ENCODE results near the gene TTN. TPM values are rescaled to one million over a fixed set of nuclear protein-coding genes. Genes with fewer than 3 reads are reported as not detected.

The TTN gene
- total and polyA plus RNA-seq, 10 of the 15 experiments (the other 5 are each of a cell fraction or from before 2014, with no cell fraction given) = 0.15 to 9.0 (median 1.8) TPM

GRCh38 chr2:178805457-178805856, 1.8 kb downstream of the TTN start:
- ChIA-PET SMC1A (ENCODE audit: uncharacterized antibody, unreplicated experiment) (no interaction called here), POLR2A (no interaction called here), CTCF (interaction anchor here (0.5 to 3.5 kb wide), 9 partner anchors 11 to 324 kb away, joined by 3 to 12 read pairs (median 4); no protein-coding TSS in a partner anchor), RAD21 (ENCODE audit: unreplicated experiment) (no interaction called here)
- TF ChIP-seq HDAC2 (IDR thresholded peaks at IDR 0.05) = no peak
- no peaks in the 10 kb centered on the region for H3K9me3 ChIP-seq (replicated peaks; ENCODE audit: control insufficient read depth, insufficient read depth, low read length)
- intact Hi-C loops (cut with micrococcal nuclease; ENCODE audit: unreplicated experiment) (no loop called here), in situ Hi-C loops (cut with MboI) (no loop called here)
- no peaks in the 10 kb centered on the region for H3K4me1 ChIP-seq (ENCODE audit: control insufficient read depth, insufficient read depth, low read length)
- H3K9ac ChIP-seq (ENCODE audit: control insufficient read depth, insufficient read depth, low read length) = no peak overlapping the region
- no peaks in the 10 kb centered on the region for H3K79me2 ChIP-seq (ENCODE audit: control insufficient read depth, insufficient read depth, low read length)
- H3K27ac ChIP-seq (ENCODE audit: control insufficient read depth, insufficient read depth) = no peak overlapping the region
- H3K36me3 ChIP-seq (ENCODE audit: control insufficient read depth in 2 of 2, insufficient read depth in 2 of 2, low read length in 1 of 2) = no peaks in the 10 kb centered on the region
- BruUV-seq (replicated peaks) = no TSS peak
- H2AFZ ChIP-seq (ENCODE audit: control insufficient read depth, low read depth, low read length) = no peak overlapping the region
- H3K4me3 ChIP-seq = no peak overlapping the region
- H4K20me1 ChIP-seq (ENCODE audit: control insufficient read depth, insufficient read depth) = no peaks in the 10 kb centered on the region
- no peak overlapping the region for H3K4me2 ChIP-seq (ENCODE audit: control insufficient read depth, insufficient read depth)
- FAIRE-seq (no peak), ATAC-seq (no peak), DNase-seq (ENCODE audit: low read depth, low spot score) (no peak)
- WGBS (ENCODE audit: insufficient coverage, insufficient replicate concordance, low lambda C conversion rate, missing lambda C conversion rate) = 90% methylated on average over 2 of the region's 2 CpGs
- no peaks in the 10 kb centered on the region for H3K27me3 ChIP-seq (replicated peaks in 1 of 2; ENCODE audit: control insufficient read depth in 2 of 2, insufficient read depth in 2 of 2, low read length in 1 of 2)

GRCh38 chr2:178804791-178805190, 2.4 kb downstream of the TTN start:
- TF ChIP-seq, protein P1, sequence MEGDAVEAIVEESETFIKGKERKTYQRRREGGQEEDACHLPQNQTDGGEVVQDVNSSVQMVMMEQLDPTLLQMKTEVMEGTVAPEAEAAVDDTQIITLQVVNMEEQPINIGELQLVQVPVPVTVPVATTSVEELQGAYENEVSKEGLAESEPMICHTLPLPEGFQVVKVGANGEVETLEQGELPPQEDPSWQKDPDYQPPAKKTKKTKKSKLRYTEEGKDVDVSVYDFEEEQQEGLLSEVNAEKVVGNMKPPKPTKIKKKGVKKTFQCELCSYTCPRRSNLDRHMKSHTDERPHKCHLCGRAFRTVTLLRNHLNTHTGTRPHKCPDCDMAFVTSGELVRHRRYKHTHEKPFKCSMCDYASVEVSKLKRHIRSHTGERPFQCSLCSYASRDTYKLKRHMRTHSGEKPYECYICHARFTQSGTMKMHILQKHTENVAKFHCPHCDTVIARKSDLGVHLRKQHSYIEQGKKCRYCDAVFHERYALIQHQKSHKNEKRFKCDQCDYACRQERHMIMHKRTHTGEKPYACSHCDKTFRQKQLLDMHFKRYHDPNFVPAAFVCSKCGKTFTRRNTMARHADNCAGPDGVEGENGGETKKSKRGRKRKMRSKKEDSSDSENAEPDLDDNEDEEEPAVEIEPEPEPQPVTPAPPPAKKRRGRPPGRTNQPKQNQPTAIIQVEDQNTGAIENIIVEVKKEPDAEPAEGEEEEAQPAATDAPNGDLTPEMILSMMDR (IDR thresholded peaks at IDR 0.05 in 2 of 3, conservative IDR thresholded peaks at IDR 0.05 in 1 of 3; ENCODE audit: control insufficient read depth in 2 of 3, extremely low read depth in 1 of 3, insufficient read depth in 1 of 3, low read depth in 3 of 3, low read length in 3 of 3) = peak; percentile 33 to 61 (median 55)
- TF ChIP-seq RFX5 (IDR thresholded peaks at IDR 0.05; ENCODE audit: low read depth, low read length) = no peak
- peak; percentile 84 for FAIRE-seq
- SMC1A ChIA-PET (ENCODE audit: uncharacterized antibody, unreplicated experiment) = interaction anchor here (0.6 to 1.1 kb wide), 3 partner anchors 14 to 325 kb away, joined by 3 read pairs; no protein-coding TSS in a partner anchor
- H3K4me1 ChIP-seq (ENCODE audit: control insufficient read depth, insufficient read depth, low read length) = no peaks in the 10 kb centered on the region
- H4K20me1 ChIP-seq (ENCODE audit: control insufficient read depth, insufficient read depth) = no peaks in the 10 kb centered on the region
- intact Hi-C loops (cut with micrococcal nuclease; ENCODE audit: unreplicated experiment) (no loop called here), in situ Hi-C loops (cut with MboI) (no loop called here)
- peak; percentile 80 for ATAC-seq
- no peak overlapping the region for H3K9ac ChIP-seq (ENCODE audit: control insufficient read depth, insufficient read depth, low read length)
- H3K9me3 ChIP-seq (replicated peaks; ENCODE audit: control insufficient read depth, insufficient read depth, low read length) = no peaks in the 10 kb centered on the region
- 27% methylated on average over 3 of the region's 3 CpGs for WGBS (ENCODE audit: insufficient coverage, insufficient replicate concordance, low lambda C conversion rate, missing lambda C conversion rate)
- no peaks in the 10 kb centered on the region for H3K79me2 ChIP-seq (ENCODE audit: control insufficient read depth, insufficient read depth, low read length)
- POLR2A ChIA-PET = no interaction called here
- no peak overlapping the region; the same call in 1 of the 2 replicates for H2AFZ ChIP-seq (ENCODE audit: control insufficient read depth, low read depth, low read length)
- H3K4me2 ChIP-seq (ENCODE audit: control insufficient read depth, insufficient read depth) = no peak overlapping the region
- DNase-seq (ENCODE audit: low read depth, low spot score) = no peak
- H3K27ac ChIP-seq (ENCODE audit: control insufficient read depth, insufficient read depth) = no peak overlapping the region
- RAD21 ChIA-PET (ENCODE audit: unreplicated experiment) = no interaction called here
- H3K4me3 ChIP-seq = no peak overlapping the region
- no peaks in the 10 kb centered on the region; a peak in 1 of 4 replicates for H3K36me3 ChIP-seq (ENCODE audit: control insufficient read depth in 2 of 2, insufficient read depth in 2 of 2, low read length in 1 of 2)
- H3K27me3 ChIP-seq (replicated peaks in 1 of 2; ENCODE audit: control insufficient read depth in 2 of 2, insufficient read depth in 2 of 2, low read length in 1 of 2) = no peaks in the 10 kb centered on the region
- BruUV-seq (replicated peaks) = no TSS peak
- CTCF ChIA-PET = interaction anchor here (0.5 to 3.5 kb wide), 8 partner anchors 9 to 305 kb away, joined by 3 to 12 read pairs (median 4); no protein-coding TSS in a partner anchor

All from GM12878 (cell line).